Measurements from ENCODE around the gene GSPT1.
A peak's percentile ranks its signal among the peaks of the same experiment; 100 is the strongest.

GSPT1 gene

DNA sequence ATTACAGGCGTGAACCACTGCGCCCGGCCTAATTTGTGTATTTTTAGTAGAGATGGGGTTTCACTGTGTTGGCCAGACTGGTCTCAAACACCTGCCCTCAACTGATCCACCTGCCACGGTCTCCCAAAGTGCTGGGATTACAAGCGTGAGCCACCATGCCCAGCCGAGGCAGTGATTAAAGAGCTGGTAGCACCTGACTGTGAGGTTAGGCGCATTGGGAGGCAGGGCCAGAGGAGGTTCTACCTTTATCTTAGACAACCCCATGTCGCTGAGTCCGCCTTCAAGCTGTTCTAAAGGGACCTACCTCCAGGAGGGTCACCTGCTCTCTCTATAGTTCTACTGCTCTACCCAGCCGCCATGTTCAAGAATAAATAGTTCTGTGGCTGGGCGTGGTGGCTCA, 72.5 kb downstream of the GSPT1 start:
- TF ChIP-seq, protein P1, sequence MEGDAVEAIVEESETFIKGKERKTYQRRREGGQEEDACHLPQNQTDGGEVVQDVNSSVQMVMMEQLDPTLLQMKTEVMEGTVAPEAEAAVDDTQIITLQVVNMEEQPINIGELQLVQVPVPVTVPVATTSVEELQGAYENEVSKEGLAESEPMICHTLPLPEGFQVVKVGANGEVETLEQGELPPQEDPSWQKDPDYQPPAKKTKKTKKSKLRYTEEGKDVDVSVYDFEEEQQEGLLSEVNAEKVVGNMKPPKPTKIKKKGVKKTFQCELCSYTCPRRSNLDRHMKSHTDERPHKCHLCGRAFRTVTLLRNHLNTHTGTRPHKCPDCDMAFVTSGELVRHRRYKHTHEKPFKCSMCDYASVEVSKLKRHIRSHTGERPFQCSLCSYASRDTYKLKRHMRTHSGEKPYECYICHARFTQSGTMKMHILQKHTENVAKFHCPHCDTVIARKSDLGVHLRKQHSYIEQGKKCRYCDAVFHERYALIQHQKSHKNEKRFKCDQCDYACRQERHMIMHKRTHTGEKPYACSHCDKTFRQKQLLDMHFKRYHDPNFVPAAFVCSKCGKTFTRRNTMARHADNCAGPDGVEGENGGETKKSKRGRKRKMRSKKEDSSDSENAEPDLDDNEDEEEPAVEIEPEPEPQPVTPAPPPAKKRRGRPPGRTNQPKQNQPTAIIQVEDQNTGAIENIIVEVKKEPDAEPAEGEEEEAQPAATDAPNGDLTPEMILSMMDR (IDR thresholded peaks at IDR 0.05; ENCODE audit: control insufficient read depth, insufficient read depth, low read depth, low read length, missing control alignments) = no peak
- H3K4me3 ChIP-seq (ENCODE audit: control insufficient read depth, low read depth, low read length) = no peak overlapping the region
- DNase-seq (ENCODE audit: low read depth) = no peak

DNA sequence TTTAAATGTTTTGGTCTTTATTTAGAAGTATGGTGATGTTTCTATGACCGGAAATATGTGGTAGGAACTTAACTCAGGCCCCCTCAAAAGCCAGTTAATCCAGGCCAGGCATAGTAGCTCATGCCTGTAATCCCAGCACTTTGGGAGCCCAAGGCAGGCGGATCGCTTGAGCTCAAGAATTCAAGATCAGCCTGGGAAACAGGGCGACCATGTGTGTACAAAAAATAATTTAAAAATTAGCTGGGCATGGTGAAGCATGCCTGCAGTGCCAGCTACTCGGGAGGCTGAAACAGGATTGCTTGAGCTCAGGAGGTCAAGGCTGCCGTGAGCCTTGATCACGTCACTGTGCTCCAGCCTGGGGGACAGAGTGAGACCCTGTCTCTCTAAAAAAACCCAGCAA, 74.7 kb downstream of the GSPT1 start:
- H3K4me3 ChIP-seq (ENCODE audit: control insufficient read depth, low read depth, low read length) = no peak overlapping the region
- TF ChIP-seq, protein P1 (IDR thresholded peaks at IDR 0.05; ENCODE audit: control insufficient read depth, insufficient read depth, low read depth, low read length, missing control alignments) = no peak
- no peak for DNase-seq (ENCODE audit: low read depth)

DNA sequence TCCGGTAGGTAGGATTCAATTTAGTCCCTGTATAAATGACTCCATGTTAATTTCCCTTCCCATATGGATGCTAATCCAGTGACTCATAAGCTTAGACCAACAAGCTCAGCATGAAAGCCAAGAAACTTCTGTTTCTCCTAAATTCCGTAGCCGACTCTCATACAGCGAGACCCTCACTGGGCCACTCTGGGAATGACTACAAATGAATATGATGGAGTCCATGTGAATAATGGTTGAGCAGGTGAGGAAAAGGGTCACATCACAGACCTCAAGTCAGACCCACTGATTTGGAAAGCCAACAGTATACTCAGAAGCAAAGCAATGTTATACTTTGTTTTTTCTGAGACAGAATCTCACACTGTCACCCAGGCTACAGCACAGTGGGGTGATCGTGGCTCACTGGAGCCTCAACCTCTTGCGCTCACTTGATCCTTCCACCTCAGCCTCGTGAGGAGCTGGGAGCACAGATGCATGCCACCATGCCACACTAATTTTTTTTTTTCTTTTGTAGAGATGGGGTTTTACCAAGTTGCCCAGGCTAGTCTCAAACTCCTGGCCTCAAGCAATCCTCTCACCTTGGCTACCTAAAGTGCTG, 79.0 kb downstream of the GSPT1 start:
- TF ChIP-seq, protein P1 (IDR thresholded peaks at IDR 0.05; ENCODE audit: control insufficient read depth, insufficient read depth, low read depth, low read length, missing control alignments) = no peak
- DNase-seq (ENCODE audit: low read depth) = peak; percentile 60

DNA sequence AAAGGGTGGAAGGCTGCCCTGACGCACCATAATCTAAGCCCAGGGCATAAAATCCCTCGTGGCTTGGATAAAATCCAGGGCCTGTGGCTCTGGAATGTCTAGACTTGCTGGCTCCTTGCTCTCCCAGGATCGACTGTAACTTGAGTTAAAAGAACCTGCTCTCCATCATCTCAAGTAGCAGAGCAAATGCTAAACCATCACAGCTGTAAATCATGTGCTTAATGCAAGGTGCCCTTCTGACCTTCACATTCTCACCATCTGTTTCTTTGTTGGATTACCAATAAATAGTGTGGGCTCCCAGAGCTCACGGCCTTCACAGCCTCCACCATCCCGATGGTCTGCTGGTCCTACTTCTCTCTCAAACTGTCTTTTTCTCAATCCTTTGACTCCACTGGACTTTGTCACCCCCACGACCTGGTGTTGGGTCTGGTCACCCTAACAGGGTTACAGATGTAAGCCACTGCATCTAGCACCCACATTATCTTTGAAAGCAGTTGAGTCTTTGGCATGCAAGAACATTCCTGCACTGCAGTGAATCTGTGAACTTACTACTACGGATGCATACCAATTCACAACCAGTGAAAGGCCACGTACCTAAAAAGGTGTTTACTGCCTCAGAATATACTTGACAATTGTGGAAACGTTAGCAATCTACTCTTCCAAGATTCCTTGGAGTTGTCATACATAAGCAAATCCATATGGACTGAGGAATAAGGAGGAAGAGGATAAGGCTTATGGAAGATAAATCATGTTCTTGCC, 79.7 kb downstream of the GSPT1 start:
- DNase-seq (ENCODE audit: low read depth) = no peak
- TF ChIP-seq, protein P1 (IDR thresholded peaks at IDR 0.05; ENCODE audit: control insufficient read depth, insufficient read depth, low read depth, low read length, missing control alignments) = no peak
- no peak overlapping the region for H3K4me3 ChIP-seq (ENCODE audit: control insufficient read depth, low read depth, low read length)

More for the DNA sequence above, 79.0 kb downstream of the GSPT1 start:
- H3K4me3 ChIP-seq (ENCODE audit: control insufficient read depth, low read depth, low read length) = no peak overlapping the region

GRCh38 chr16:11835309-11835708, 80.4 kb downstream of the GSPT1 start:
- H3K4me3 ChIP-seq (ENCODE audit: control insufficient read depth, low read depth, low read length) = no peak overlapping the region
- no peak for DNase-seq (ENCODE audit: low read depth)
- TF ChIP-seq, protein P1 (IDR thresholded peaks at IDR 0.05; ENCODE audit: control insufficient read depth, insufficient read depth, low read depth, low read length, missing control alignments) = no peak

- TF ChIP-seq, protein P1 (IDR thresholded peaks at IDR 0.05; ENCODE audit: control insufficient read depth, insufficient read depth, low read depth, low read length, missing control alignments) = no peak
- H3K4me3 ChIP-seq (ENCODE audit: control insufficient read depth, low read depth, low read length) = no peak overlapping the region
- DNase-seq (ENCODE audit: low read depth) = peak; percentile 49
These were observed 81.6 kb downstream of the GSPT1 start for GRCh38 chr16:11833951-11834695.
